GM08714 (cell line): Measurements from ENCODE around the gene POLR1G.

Experiments
- H3K4me3 ChIP-seq: fragments of 200-500 bp; sonication (Bioruptor generic); 2 replicates; pipeline ENCODE4 v1.5.1; 2014; ENCODE audit warnings: mild to moderate bottlenecking, low read length, inconsistent platforms
- ZNF274 ChIP-seq: IDR thresholded peaks from 2 replicates; pipeline ENCODE4 v1.6.1; 2012; ENCODE audit warnings: mild to moderate bottlenecking, low read depth, low read length

Gene POLR1G

GRCh38 chr19:45457776-45458175, 51.3 kb downstream of the POLR1G start:
- no peak overlapping the region for H3K4me3 ChIP-seq
- TF ChIP-seq ZNF274 = no peak
